Measurements from ENCODE around the gene AARS2.

DNA sequence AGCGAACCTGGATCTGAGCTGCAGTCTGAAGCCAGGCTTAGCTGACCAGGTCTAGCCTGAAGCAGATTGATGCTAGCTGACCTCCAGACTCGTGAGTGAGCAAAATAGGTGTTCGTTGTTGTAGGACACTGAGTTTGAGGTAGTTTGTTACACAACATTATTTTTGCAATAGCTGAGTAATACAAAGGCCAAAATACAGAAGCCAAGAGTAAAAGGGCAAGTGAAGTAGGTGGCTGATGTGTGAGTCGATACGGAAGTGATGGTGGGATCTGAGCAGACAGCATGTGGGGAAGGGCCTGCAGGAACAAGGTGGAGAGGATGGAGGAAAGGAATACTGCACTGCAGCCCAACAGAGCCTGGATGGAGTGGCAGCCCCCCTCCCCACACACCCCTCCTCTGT, 20.8 kb upstream of the AARS2 start:
- TF ChIP-seq POLR2AphosphoS5 (IDR thresholded peaks at IDR 0.05; ENCODE audit: low read depth, low read length) (no peak), POLR2A (IDR thresholded peaks at IDR 0.05; ENCODE audit: low read depth, low read length) (no peak), TAF1 (IDR thresholded peaks at IDR 0.05; ENCODE audit: low read depth, low read length) (no peak), SPI1 (IDR thresholded peaks at IDR 0.05; ENCODE audit: low read depth, low read length) (no peak)

Measured in GM12891 (cell line).